Measurements from ENCODE around the gene FXYD6.

FXYD6 gene

GRCh38 chr11:117883063-117883462 lies 6.6 kb upstream of the FXYD6 start:
- DNase-seq, result no peak

GRCh38 chr11:117882311-117882905 lies 6.0 kb upstream of the FXYD6 start:
- DNase-seq, result no peak

DNA sequence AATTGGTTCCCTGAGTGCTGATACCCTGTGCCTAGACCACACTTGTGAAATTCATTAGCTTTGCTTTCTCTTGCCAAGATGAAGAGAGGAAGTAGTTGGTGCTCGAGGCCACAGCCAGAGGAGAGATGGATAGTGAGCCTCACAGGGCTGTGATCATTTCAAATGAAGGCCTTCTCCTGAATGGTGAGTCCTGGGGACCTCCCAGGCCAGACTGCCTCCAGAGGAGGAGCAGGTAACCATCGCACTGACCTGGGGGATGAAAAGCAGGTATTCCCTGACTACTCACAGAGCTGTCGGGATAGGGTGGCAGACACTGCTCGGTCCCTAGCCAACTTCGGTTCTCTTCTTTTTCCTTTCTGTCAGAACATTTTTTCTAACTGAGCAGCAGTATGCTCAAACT lies 4.8 kb upstream of the FXYD6 start:
- no peak for DNase-seq

DNA sequence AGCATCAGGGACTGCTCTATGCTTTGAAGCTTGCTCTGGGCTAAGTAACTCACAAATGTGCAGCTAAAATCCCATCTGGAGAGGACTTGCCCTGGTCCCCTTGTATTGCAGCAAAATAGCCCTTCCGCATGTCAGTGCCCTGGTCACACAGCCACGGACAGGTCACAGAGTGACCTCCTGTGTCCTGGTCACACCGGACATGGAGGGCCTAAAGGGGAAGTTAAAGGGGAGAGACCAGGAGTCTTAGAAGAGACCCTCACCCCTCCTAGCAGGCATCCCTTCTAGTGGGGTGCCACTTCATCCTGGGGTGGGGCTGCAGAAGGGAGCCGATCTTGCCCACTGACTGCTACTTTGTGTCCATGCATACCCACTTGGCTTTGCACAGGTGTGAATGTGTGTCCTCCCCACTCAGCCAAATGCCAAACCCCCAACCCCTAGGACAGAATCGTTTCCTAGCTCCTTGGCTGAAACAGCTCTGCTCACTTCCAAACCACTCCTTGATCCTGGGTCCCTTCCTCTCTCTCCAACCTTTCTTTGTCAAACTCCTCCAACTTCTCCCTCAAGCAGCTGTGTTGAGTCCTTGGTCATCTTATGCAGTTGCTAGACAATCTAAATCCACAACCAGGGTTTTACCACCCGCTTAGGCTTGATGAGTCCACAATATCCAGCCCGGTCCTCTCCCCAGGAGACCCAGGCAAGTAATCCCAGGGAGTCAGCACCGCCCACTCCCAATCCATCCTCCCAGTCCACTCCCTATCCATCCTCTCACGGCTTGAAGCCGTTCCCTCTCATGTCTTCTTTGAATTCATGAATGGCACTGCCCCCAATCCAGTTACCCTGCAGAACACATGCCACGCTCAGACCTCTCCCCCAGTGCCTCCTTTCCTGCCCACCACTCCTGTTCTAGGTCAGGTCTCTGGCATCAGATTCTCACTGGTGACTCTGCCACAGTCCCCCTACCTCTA lies 3.3 kb upstream of the FXYD6 start:
- no peak for DNase-seq

DNA sequence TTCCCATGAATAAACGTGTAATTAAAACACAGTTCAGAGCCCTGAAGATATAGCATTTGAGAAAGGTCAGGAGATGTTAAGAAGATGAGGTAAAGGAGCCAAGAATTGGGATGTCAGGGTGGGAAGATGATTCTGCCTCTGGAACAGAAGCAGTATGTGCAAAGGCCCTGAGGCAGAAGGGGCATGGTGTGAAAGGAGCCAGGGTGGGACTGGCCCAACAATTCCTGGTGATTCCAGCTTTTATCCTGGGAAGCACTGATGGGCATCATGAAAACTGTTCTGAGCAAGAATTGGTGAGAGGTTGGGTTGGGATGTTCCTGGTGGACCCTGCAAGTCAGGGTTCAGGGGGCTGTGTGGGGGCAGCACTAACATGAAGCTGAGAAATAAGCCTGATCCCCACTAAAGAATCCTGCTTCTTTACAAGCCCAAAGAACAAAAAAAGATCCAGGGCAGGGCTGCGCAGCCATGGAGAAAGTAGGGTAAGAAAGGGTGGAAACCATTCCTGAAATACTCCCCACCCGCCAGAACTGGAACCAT lies 2.5 kb upstream of the FXYD6 start:
- DNase-seq, result no peak

DNA sequence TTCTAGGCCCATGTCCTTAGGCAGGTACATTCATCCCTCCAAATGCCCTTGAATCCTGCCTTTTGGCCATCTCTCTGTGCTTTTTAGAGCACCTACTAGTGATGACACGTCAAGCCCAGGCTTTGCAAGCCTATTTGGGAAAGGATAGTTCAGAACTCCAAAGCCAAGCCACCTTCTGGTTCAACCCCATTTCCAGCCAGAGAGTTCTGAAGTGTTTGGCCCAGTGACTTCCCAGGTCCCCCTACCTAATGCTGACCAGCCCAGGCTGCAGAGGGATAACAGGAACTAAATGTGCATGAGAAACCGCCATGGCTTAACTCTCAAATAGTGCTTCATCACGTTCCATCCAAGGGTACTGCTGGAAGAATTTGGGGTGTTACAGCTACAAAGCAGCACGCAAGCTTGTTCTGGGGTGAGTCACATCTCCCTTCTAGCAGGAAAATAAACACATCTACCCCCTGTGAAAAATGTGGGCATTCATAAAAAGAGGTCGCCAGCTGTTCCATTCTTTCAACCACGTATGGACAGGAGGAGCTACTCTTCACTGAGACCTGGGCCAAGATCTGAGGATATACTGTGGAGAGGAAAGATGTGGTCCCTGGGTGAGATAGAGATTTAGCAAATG lies 2.0 kb upstream of the FXYD6 start:
- no peak for DNase-seq

DNA sequence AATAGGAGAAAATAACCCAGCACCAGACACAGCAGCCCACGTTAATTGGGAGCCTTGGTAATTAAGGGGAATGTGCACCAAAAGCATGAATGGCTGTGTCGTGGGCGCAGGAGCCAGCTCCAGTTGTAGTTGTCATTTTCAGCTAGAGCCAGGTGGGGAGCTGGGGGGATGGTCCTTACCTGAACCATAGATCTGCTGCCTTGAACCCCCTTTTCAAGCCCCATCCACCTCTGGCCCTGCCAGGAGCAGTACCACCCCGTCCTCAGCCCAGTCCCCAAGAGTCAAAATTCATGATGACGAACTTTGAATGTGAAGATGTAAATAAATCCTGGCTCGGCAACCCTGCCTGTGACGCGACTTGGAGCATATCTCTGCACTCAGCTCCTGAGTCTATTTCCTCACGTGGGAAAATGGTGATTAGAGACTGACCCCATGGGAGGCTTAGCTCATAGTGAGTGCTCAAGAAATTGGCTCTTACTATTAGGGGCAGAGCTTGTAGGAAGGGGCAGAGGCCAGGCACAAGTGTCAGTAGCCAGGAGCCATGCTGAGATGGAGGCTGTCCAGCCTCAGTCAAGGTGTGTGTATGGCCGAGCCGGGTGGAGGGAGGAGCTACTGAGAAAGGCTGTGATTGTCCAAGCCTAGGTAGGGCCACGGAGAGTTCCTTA lies 794 bp upstream of the FXYD6 start:
- no peak for DNase-seq

GRCh38 chr11:117876059-117876340 lies 458 bp downstream of the FXYD6 start:
- no peak for DNase-seq

- no peak for DNase-seq
These were observed 938 bp downstream of the FXYD6 start for GRCh38 chr11:117875382-117876058.

DNA sequence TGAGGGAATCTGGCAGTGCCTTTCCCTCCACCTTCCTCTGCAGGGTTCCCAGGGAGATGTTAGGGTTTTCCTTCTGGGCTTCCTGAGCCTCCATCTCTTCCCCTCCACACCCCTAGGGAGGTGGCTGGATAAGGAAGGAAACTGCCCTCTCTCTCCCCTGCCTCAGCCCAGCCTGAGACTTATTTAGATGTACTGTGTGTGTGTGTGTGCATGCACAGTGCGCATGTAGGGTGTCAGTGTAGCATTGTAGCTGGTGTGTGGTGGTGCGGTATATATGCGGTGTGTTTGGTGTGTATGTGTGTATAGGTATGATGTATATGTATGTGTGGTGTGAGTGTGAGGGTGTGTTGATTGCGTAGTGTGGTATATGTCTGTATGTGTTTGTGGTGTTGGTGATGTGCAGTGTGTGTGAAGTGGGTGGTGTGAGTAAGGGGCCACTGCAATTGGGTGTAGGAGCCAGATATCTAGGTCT lies 1.5 kb downstream of the FXYD6 start:
- DNase-seq, result no peak

- DNase-seq, result no peak
These were observed 2.1 kb downstream of the FXYD6 start for GRCh38 chr11:117874253-117874909.

GRCh38 chr11:117873828-117874125 lies 2.7 kb downstream of the FXYD6 start:
- DNase-seq, result no peak

DNA sequence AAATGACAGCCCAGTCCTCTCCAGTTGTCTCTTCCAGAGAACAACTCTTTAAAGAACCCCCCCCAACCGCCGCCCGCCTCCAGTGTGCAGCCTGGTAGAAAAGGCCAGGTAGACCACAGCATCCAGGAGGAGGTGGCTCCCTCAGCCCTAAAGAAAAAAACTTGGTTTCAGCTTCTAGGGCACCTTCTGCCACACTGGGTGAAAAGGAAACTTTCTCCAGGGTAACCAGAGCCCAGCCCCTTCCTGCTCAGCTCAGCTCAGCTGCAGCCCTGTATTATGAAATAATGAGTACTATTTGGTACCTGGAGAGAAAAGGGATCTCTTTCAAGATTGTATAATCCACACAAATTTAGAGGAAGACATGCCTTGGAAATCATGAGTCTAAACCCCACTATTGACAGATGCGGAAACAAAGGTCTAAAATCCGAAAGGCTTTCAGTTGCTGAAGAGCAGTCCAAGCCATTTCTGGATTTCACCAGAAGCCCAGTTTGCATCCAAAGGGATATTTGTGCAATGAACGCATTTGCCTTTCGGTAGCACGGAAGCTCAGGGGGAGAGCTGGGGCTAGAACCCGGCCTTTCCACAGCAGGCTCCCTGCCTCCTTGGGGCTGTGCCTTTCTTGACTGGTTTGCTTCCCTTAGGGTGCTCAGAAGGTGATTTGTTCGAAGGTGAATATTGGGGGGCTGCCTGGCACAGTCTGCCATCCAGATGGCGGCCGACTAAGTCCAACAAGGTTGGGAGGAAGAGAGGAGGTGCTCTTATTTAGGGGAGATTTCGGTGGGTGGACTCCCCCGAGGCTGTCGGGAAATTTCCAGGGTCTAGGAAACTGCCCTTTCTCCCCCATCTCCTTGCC lies 3.3 kb downstream of the FXYD6 start:
- no peak for DNase-seq

GRCh38 chr11:117872420-117872961 lies 4.0 kb downstream of the FXYD6 start:
- DNase-seq, result no peak

DNA sequence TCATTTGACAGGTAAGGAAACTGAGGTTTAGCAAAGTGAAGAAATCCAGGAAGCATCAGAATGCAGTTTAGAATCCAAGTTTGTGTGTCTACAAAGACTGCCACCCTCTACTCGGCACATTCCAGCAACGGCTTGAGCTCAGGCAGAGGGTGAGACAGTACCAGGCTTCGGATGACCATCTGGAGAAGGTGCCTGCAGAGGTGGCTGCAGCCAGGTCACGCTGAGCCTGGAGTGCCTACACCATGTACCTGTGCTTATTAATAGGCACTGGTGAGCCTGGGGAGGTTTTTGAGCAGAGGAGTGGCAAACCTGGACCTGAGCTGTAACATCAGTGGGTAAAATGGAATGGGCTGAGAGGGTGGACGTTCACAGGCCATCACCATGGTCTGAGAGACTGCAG lies 4.7 kb downstream of the FXYD6 start:
- DNase-seq, result no peak

- DNase-seq, result no peak
These were observed 5.3 kb downstream of the FXYD6 start for GRCh38 chr11:117871160-117871559.

GRCh38 chr11:117870103-117870952 lies 6.1 kb downstream of the FXYD6 start:
- DNase-seq, result peak; percentile 33

- DNase-seq, result no peak
These were observed 6.9 kb downstream of the FXYD6 start for GRCh38 chr11:117869604-117870003.

GRCh38 chr11:117868815-117869561 lies 7.5 kb downstream of the FXYD6 start:
- DNase-seq, result no peak

Data from DMS 273 treated with DMSO at 0.1 percent for 48 hours (cell line).